Liver (tissue), 3 donors: Measurements from ENCODE around the gene CD40.

Experiments
- ATF3 ChIP-seq: IDR thresholded peaks from 2 replicates; pipeline ENCODE4 v1.6.1; 2016; ENCODE audit warnings: antibody characterized with exemption
- CTCF ChIP-seq: fragments of 150-350 bp; IDR thresholded peaks from 2 replicates; pipeline ENCODE4 v1.5.1; 2017; ENCODE audit warnings: improper control_type of control experiment, low read depth, low read length; ENCODE audit not compliant: missing input control
- FOXA1 ChIP-seq: IDR thresholded peaks from 2 replicates; pipeline ENCODE4 v1.6.1; 2016; ENCODE audit warnings: antibody characterized with exemption
- GABPA ChIP-seq, 2 donors: IDR thresholded peaks in 1 of 2; conservative IDR thresholded peaks in 1 of 2; 2 replicates each; pipeline ENCODE4 v1.6.1; 2016; ENCODE audit warnings: antibody characterized with exemption in 2 of 2, mild to moderate bottlenecking in 1 of 2, moderate library complexity in 1 of 2
- MAX ChIP-seq: IDR thresholded peaks from 2 replicates; pipeline ENCODE4 v1.6.1; 2016; ENCODE audit warnings: antibody characterized with exemption
- RAD21 ChIP-seq, 2 donors: IDR thresholded peaks; 2 replicates each; pipeline ENCODE4 v1.6.1; 2016; ENCODE audit warnings: antibody characterized with exemption in 2 of 2, mild to moderate bottlenecking in 2 of 2
- REST ChIP-seq: IDR thresholded peaks from 2 replicates; pipeline ENCODE4 v1.6.1; 2016; ENCODE audit warnings: antibody characterized with exemption, mild to moderate bottlenecking
- RXRA ChIP-seq, 2 donors: IDR thresholded peaks; 2 replicates each; pipeline ENCODE4 v1.6.1; 2017 to 2018; ENCODE audit warnings: antibody characterized with exemption in 2 of 2, mild to moderate bottlenecking in 1 of 2
- SP1 ChIP-seq: IDR thresholded peaks from 2 replicates; pipeline ENCODE4 v1.6.1; 2018; ENCODE audit warnings: antibody characterized with exemption, mild to moderate bottlenecking
- TAF1 ChIP-seq: conservative IDR thresholded peaks from 2 replicates; pipeline ENCODE4 v1.6.1; 2016; ENCODE audit warnings: antibody characterized with exemption, mild to moderate bottlenecking
- YY1 ChIP-seq: IDR thresholded peaks from 2 replicates; pipeline ENCODE4 v1.6.1; 2016; ENCODE audit warnings: antibody characterized with exemption, mild to moderate bottlenecking
- donor health status: healthy.
- donor health status: healthy.

- TF ChIP-seq REST (no peak), GABPA (IDR thresholded peaks at IDR 0.05 in 1 of 2, conservative IDR thresholded peaks at IDR 0.05 in 1 of 2) (no peak), CTCF (no peak), MAX (no peak), ATF3 (no peak), YY1 (no peak), TAF1 (no peak), RAD21 (IDR thresholded peaks at IDR 0.05) (no peak), RXRA (IDR thresholded peaks at IDR 0.05) (no peak), FOXA1 (no peak), SP1 (no peak)
These were observed 973 bp downstream of the CD40 start for GRCh38 chr20:46119028-46119546.
